Hypothalamus (tissue), 51 donors: ENCODE results near the gene GRID1.
A peak's percentile ranks its signal among the peaks of the same experiment; 100 is the strongest.
"Not testable (repeated sequence)": the region's sequence is repeated elsewhere in the genome, so short reads cannot be mapped to it uniquely, and the experiment has no call there.

Source experiments
- DNase-seq, 51 donors: peaks; one replicate each; lab custom pipeline; 2025; lab: John Stamatoyannopoulos, UW

GRID1 gene

GRCh38 chr10:86035791-86036543 is 330.6 kb downstream of the GRID1 start:
- DNase-seq, result no peak

- DNase-seq, result no peak
These were observed 331.9 kb downstream of the GRID1 start for GRCh38 chr10:86034710-86035109.

- DNase-seq, result no peak
These were observed 333.0 kb downstream of the GRID1 start for GRCh38 chr10:86033581-86033980.

GRCh38 chr10:86032087-86032486 is 334.5 kb downstream of the GRID1 start:
- DNase-seq, result not testable (repeated sequence)

- DNase-seq, result no peak
These were observed 336.3 kb downstream of the GRID1 start for GRCh38 chr10:86030312-86030711.

GRCh38 chr10:86027346-86027745 is 339.2 kb downstream of the GRID1 start:
- DNase-seq, result no peak

GRCh38 chr10:86025509-86025908 is 341.1 kb downstream of the GRID1 start:
- DNase-seq, result no peak

GRCh38 chr10:86024281-86025041 is 342.1 kb downstream of the GRID1 start:
- DNase-seq, result no peak

- DNase-seq, result no peak
These were observed 342.7 kb downstream of the GRID1 start for GRCh38 chr10:86023931-86024280.

GRCh38 chr10:86023336-86023735 is 343.3 kb downstream of the GRID1 start:
- DNase-seq, result no peak

- no peak for DNase-seq
These were observed 343.7 kb downstream of the GRID1 start for GRCh38 chr10:86022906-86023305.

GRCh38 chr10:86020134-86020533 is 346.5 kb downstream of the GRID1 start:
- DNase-seq, result no peak

GRCh38 chr10:86019141-86019540 is 347.5 kb downstream of the GRID1 start:
- no peak for DNase-seq

GRCh38 chr10:86018735-86019058 is 347.9 kb downstream of the GRID1 start:
- no peak for DNase-seq

- peak in 2 of 51 donors; percentile 14 to 31 for DNase-seq
These were observed 348.5 kb downstream of the GRID1 start for GRCh38 chr10:86017841-86018734.

- DNase-seq, result no peak
These were observed 353.0 kb downstream of the GRID1 start for GRCh38 chr10:86013568-86013967.

- no peak for DNase-seq
These were observed 359.4 kb downstream of the GRID1 start for GRCh38 chr10:86007171-86007570.

GRCh38 chr10:86004337-86004736 is 362.3 kb downstream of the GRID1 start:
- DNase-seq, result no peak

- no peak for DNase-seq
These were observed 363.4 kb downstream of the GRID1 start for GRCh38 chr10:86003201-86003621.

GRCh38 chr10:86001521-86001920 is 365.1 kb downstream of the GRID1 start:
- DNase-seq, result peak in 1 of 51 donors; percentile 43

- no peak for DNase-seq
These were observed 369.1 kb downstream of the GRID1 start for GRCh38 chr10:85997544-85997943.
